Osteocyte (in vitro differentiated cells): Measurements from ENCODE around the gene MMP3. TPM values are rescaled to one million over a fixed set of nuclear protein-coding genes. Genes with fewer than 3 reads are reported as not detected.

Experiments
- total RNA-seq: library from RNA; stranded (reverse); gene quantifications from 2 replicates; pipeline ENCODE4 v1.2.1, GENCODE V29; 2021

The MMP3 gene
- total RNA-seq, 1 donor from 2014 or later = not detected

Other genes starting within 250 kb of the MMP3 start
- not detected in 2 replicates for gene MMP20, start 218.3 kb downstream of the MMP3 start, total RNA-seq
- gene MMP27, start 137.8 kb downstream of the MMP3 start, total RNA-seq = not detected in 2 replicates
- gene MMP8, start 118.7 kb downstream of the MMP3 start, total RNA-seq = not detected in 2 replicates
- gene MMP10, start 63.0 kb downstream of the MMP3 start, total RNA-seq = not detected in 2 replicates
- not detected in 2 replicates for gene MMP1, start 45.4 kb downstream of the MMP3 start, total RNA-seq
- not detected in 2 replicates for gene MMP12, start 31.4 kb upstream of the MMP3 start, total RNA-seq
- gene MMP13, start 112.1 kb upstream of the MMP3 start, total RNA-seq = 0.21 and 0.39 TPM in 2 replicates
- gene DCUN1D5, start 248.6 kb upstream of the MMP3 start, total RNA-seq = 28.7 and 29.1 TPM in 2 replicates